H9 (cell line): ENCODE data around the gene SLC12A1. TPM values are rescaled to one million over a fixed set of nuclear protein-coding genes. Genes with fewer than 3 reads are reported as not detected.

Source experiments
- DNase-seq: peaks from one replicate; pipeline ENCODE4 v3.0.0-alpha.2; 2017
- H2AFZ ChIP-seq: one replicate; pipeline ENCODE4 v1.6.1; 2013; ENCODE audit warnings: mild to moderate bottlenecking, low read length, control low read depth, moderate library complexity
- H2AK5ac ChIP-seq: 2 replicates; pipeline ENCODE4 v1.6.1; 2013; ENCODE audit warnings: low read length, control low read depth, mixed read lengths; ENCODE audit not compliant: insufficient read length
- H2BK120ac ChIP-seq: one replicate; pipeline ENCODE4 v1.6.1; 2013; ENCODE audit warnings: low read depth, mild to moderate bottlenecking, low read length, control low read depth, inconsistent platforms; ENCODE audit not compliant: poor library complexity, severe bottlenecking
- H2BK12ac ChIP-seq: 2 replicates; pipeline ENCODE4 v1.6.1; 2013; ENCODE audit warnings: low read length, control low read depth, mixed read lengths, low read depth; ENCODE audit not compliant: insufficient read length
- H2BK15ac ChIP-seq: 2 replicates; pipeline ENCODE4 v1.6.1; 2013; ENCODE audit warnings: low read depth, low read length, control low read depth
- H2BK20ac ChIP-seq: one replicate; pipeline ENCODE4 v1.6.1; 2013; ENCODE audit warnings: low read depth, mild to moderate bottlenecking, low read length, control low read depth, inconsistent platforms; ENCODE audit not compliant: poor library complexity, severe bottlenecking
- H2BK5ac ChIP-seq: 2 replicates; pipeline ENCODE4 v1.6.1; 2013; ENCODE audit warnings: low read length, control low read depth, mixed read lengths; ENCODE audit not compliant: insufficient read length
- H3K14ac ChIP-seq: 2 replicates; pipeline ENCODE4 v1.6.1; 2013; ENCODE audit warnings: low read length, control low read depth; ENCODE audit not compliant: insufficient read depth
- H3K18ac ChIP-seq: 2 replicates; pipeline ENCODE4 v1.6.1; 2013; ENCODE audit warnings: low read depth, mild to moderate bottlenecking, mixed read lengths, low read length, control low read depth; ENCODE audit not compliant: insufficient read length
- H3K23ac ChIP-seq: 2 replicates; pipeline ENCODE4 v1.6.1; 2013; ENCODE audit warnings: low read length, control low read depth, mixed read lengths, low read depth; ENCODE audit not compliant: insufficient read length
- H3K23me2 ChIP-seq: 2 replicates; pipeline ENCODE4 v1.6.1; 2013; ENCODE audit warnings: low read depth, mild to moderate bottlenecking, mixed read lengths, low read length, control low read depth; ENCODE audit not compliant: insufficient read length, poor library complexity, severe bottlenecking
- H3K27ac ChIP-seq: 2 replicates; pipeline ENCODE4 v1.5.1; 2013; ENCODE audit warnings: low read length, control low read depth, mixed read lengths, low read depth; ENCODE audit not compliant: insufficient read length
- H3K27me3 ChIP-seq: 2 replicates; pipeline ENCODE4 v1.6.1; 2013; ENCODE audit warnings: low read length, control low read depth, inconsistent platforms; ENCODE audit not compliant: insufficient read depth
- H3K4ac ChIP-seq: 2 replicates; pipeline ENCODE4 v1.6.1; 2013; ENCODE audit warnings: low read depth, mild to moderate bottlenecking, control low read depth, inconsistent platforms, low read length, moderate library complexity
- H3K4me1 ChIP-seq: 2 replicates; pipeline ENCODE4 v1.6.1; 2013; ENCODE audit warnings: low read length, control low read depth, inconsistent platforms; ENCODE audit not compliant: insufficient read depth
- H3K4me2 ChIP-seq: 2 replicates; pipeline ENCODE4 v1.6.1; 2013; ENCODE audit warnings: low read length, control low read depth, mixed read lengths; ENCODE audit not compliant: insufficient read length, insufficient read depth
- H3K56ac ChIP-seq: 2 replicates; pipeline ENCODE4 v1.6.1; 2013; ENCODE audit warnings: low read depth, mild to moderate bottlenecking, mixed read lengths, low read length, control low read depth; ENCODE audit not compliant: insufficient read length
- H3K79me1 ChIP-seq: 2 replicates; pipeline ENCODE4 v1.6.1; 2013; ENCODE audit warnings: low read depth, mild to moderate bottlenecking, moderate library complexity, low read length, control low read depth, inconsistent platforms; ENCODE audit not compliant: insufficient read depth, poor library complexity, severe bottlenecking
- H3K79me2 ChIP-seq: 2 replicates; pipeline ENCODE4 v1.6.1; 2013; ENCODE audit warnings: low read length, control low read depth, inconsistent platforms; ENCODE audit not compliant: insufficient read depth
- H3K9ac ChIP-seq: 2 replicates; pipeline ENCODE4 v1.6.1; 2013; ENCODE audit warnings: low read length, control low read depth, mixed read lengths; ENCODE audit not compliant: insufficient read length; ENCODE audit errors: extremely low read depth
- H3K9me3 ChIP-seq: one replicate; pipeline ENCODE4 v1.6.1; 2013; ENCODE audit warnings: low read depth, low read length, inconsistent platforms; ENCODE audit not compliant: control insufficient read depth
- H3T11ph ChIP-seq: one replicate; pipeline ENCODE4 v1.6.1; 2013; ENCODE audit warnings: mild to moderate bottlenecking, low read length, control low read depth, inconsistent platforms
- H4K20me1 ChIP-seq: one replicate; pipeline ENCODE4 v1.6.1; 2013; ENCODE audit not compliant: control insufficient read depth, insufficient read length, insufficient read depth
- H4K5ac ChIP-seq: 2 replicates; pipeline ENCODE4 v1.6.1; 2013; ENCODE audit warnings: low read depth, mild to moderate bottlenecking, mixed read lengths, low read length, control low read depth; ENCODE audit not compliant: insufficient read length
- H4K8ac ChIP-seq: replicated peaks from 2 replicates; pipeline ENCODE4 v1.6.1; 2013; ENCODE audit warnings: low read length, control low read depth, mixed read lengths, low read depth; ENCODE audit not compliant: insufficient read length
- H4K91ac ChIP-seq: 2 replicates; pipeline ENCODE4 v1.6.1; 2013; ENCODE audit warnings: low read depth, mild to moderate bottlenecking, moderate library complexity, mixed read lengths, low read length, control low read depth; ENCODE audit not compliant: insufficient read length
- H3K27ac Mint-ChIP-seq, 3 experiments: 2 replicates in 2 of 3; 3 replicates in 1 of 3; pipeline ENCODE4 v1.8.0; 2020 to 2021; ENCODE audit warnings: mixed read lengths in 3 of 3, mild to moderate bottlenecking in 1 of 3, moderate library complexity in 1 of 3
- H3K27me3 Mint-ChIP-seq: 2 replicates; pipeline ENCODE4 v1.8.0; 2021; ENCODE audit warnings: low read depth, mild to moderate bottlenecking, moderate library complexity, mixed read lengths
- H3K36me3 Mint-ChIP-seq, 3 experiments: 2 replicates in 2 of 3; 3 replicates in 1 of 3; pipeline ENCODE4 v1.8.0; 2020 to 2021; ENCODE audit warnings: low read depth in 3 of 3, mixed read lengths in 3 of 3; ENCODE audit not compliant: insufficient read depth in 1 of 3
- H3K4me1 Mint-ChIP-seq, 2 experiments: 2 replicates each; pipeline ENCODE4 v1.8.0; 2020; ENCODE audit warnings: mixed read lengths in 2 of 2
- H3K4me3 Mint-ChIP-seq, 2 experiments: 2 replicates in 1 of 2; 3 replicates in 1 of 2; pipeline ENCODE4 v1.8.0; 2020 to 2021; ENCODE audit warnings: mild to moderate bottlenecking in 2 of 2, mixed read lengths in 2 of 2, moderate library complexity in 1 of 2
- H3K9me3 Mint-ChIP-seq, 2 experiments: 2 replicates in 1 of 2; 3 replicates in 1 of 2; pipeline ENCODE4 v1.8.0; 2020; ENCODE audit warnings: mild to moderate bottlenecking in 2 of 2, mixed read lengths in 2 of 2, moderate library complexity in 1 of 2
- WGBS: extraction: QIAGEN DNeasy Blood & Tissue Kit; methylation state at CpG from one replicate; pipeline ENCODE4 v1.1.7; 2013; ENCODE audit warnings: missing lambda C conversion rate, low lambda C conversion rate, mixed read lengths; ENCODE audit not compliant: insufficient read length; ENCODE audit errors: extremely low coverage; 5-methylcytosine and 5-hydroxymethylcytosine counted together
- total RNA-seq: library from RNA; stranded (reverse); gene quantifications from 2 replicates; pipeline ENCODE4 v1.2.1, GENCODE V29; 2021
- TF ChIP-seq, protein P1 (sequence below): fragments of 200-600 bp; sonication (generic); conservative IDR thresholded peaks from 3 replicates; pipeline ENCODE4 v1.8.0; 2021; ENCODE audit warnings: antibody characterized with exemption, mild to moderate bottlenecking

The SLC12A1 gene
- total RNA-seq, 1 experiment from 2014 or later: 0.07 TPM

GRCh38 chr15:48283396-48284145, 77.5 kb downstream of the SLC12A1 start:
- H3K9me3 Mint-ChIP-seq: no peaks in the 10 kb centered on the region
- Histone ChIP-seq H3K4me1 (peaks cover 1% of the 10 kb centered on the region; the same call in 1 of the 2 replicates), H4K5ac (no peak overlapping the region), H4K20me1 (no peaks in the 10 kb centered on the region), H3K14ac (no peak overlapping the region), H3K56ac (no peak overlapping the region), H3K79me1 (no peaks in the 10 kb centered on the region), H2BK15ac (no peak overlapping the region), H2BK12ac (no peak overlapping the region), H3K4me2 (no peak overlapping the region), H3K18ac (no peak overlapping the region), H2BK20ac (no peak overlapping the region), H3K23me2 (no peaks in the 10 kb centered on the region), H4K8ac (no peak overlapping the region), H3K9ac (no peak overlapping the region), H3K27me3 (no peaks in the 10 kb centered on the region), H3T11ph (no peak overlapping the region), H3K27ac (no peak overlapping the region), H2BK120ac (no peak overlapping the region), H3K79me2 (no peaks in the 10 kb centered on the region), H4K91ac (no peak overlapping the region), H3K9me3 (no peaks in the 10 kb centered on the region), H2AK5ac (no peak overlapping the region), H3K4ac (no peak overlapping the region), H3K23ac (no peak overlapping the region), H2BK5ac (no peak overlapping the region), H2AFZ (peak overlapping the region; percentile 2)
- no peaks in the 10 kb centered on the region for H3K27me3 Mint-ChIP-seq
- WGBS: no CpG with 5 or more reads among the region's 6 CpGs
- no peak overlapping the region for H3K27ac Mint-ChIP-seq
- peaks cover 20 to 35% of the 10 kb centered on the region in 2 experiments for H3K4me1 Mint-ChIP-seq
- TF ChIP-seq, protein P1, sequence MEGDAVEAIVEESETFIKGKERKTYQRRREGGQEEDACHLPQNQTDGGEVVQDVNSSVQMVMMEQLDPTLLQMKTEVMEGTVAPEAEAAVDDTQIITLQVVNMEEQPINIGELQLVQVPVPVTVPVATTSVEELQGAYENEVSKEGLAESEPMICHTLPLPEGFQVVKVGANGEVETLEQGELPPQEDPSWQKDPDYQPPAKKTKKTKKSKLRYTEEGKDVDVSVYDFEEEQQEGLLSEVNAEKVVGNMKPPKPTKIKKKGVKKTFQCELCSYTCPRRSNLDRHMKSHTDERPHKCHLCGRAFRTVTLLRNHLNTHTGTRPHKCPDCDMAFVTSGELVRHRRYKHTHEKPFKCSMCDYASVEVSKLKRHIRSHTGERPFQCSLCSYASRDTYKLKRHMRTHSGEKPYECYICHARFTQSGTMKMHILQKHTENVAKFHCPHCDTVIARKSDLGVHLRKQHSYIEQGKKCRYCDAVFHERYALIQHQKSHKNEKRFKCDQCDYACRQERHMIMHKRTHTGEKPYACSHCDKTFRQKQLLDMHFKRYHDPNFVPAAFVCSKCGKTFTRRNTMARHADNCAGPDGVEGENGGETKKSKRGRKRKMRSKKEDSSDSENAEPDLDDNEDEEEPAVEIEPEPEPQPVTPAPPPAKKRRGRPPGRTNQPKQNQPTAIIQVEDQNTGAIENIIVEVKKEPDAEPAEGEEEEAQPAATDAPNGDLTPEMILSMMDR: no peak
- no peak for DNase-seq
- H3K36me3 Mint-ChIP-seq: no peaks in the 10 kb centered on the region
- H3K4me3 Mint-ChIP-seq: no peak overlapping the region
